KMS-11 (cell line): ENCODE measurements around the gene TCF15.

Experiments used
- H2AFZ ChIP-seq: fragments of 200-600 bp; sonication (generic); 2 replicates; pipeline ENCODE4 v1.6.1; 2016; ENCODE audit warnings: antibody characterized with exemption, mixed run types, low read depth
- H3K27ac ChIP-seq: fragments of 200-600 bp; sonication (generic); 2 replicates; pipeline ENCODE4 v1.6.1; 2016; ENCODE audit warnings: mild to moderate bottlenecking, mixed run types
- H3K27me3 ChIP-seq: fragments of 200-600 bp; sonication (generic); 2 replicates; pipeline ENCODE4 v1.6.1; 2017; ENCODE audit warnings: mild to moderate bottlenecking, low read depth, mixed run types, moderate library complexity; ENCODE audit not compliant: insufficient read depth
- H3K36me3 ChIP-seq: fragments of 200-600 bp; sonication (generic); 2 replicates; pipeline ENCODE4 v1.6.1; 2017; ENCODE audit warnings: mild to moderate bottlenecking, mixed run types; ENCODE audit not compliant: insufficient read depth
- H3K4me1 ChIP-seq: fragments of 200-600 bp; sonication (generic); 2 replicates; pipeline ENCODE4 v1.6.1; 2016; ENCODE audit warnings: mild to moderate bottlenecking, low read depth, mixed run types; ENCODE audit not compliant: poor library complexity, severe bottlenecking
- H3K4me2 ChIP-seq: fragments of 200-600 bp; sonication (generic); 2 replicates; pipeline ENCODE4 v1.7.0; 2016; ENCODE audit warnings: mild to moderate bottlenecking, mixed run types
- H3K4me3 ChIP-seq: fragments of 200-600 bp; sonication (generic); IDR thresholded peaks from 2 replicates; pipeline ENCODE4 v1.6.1; 2017; ENCODE audit warnings: low read depth, low read length, mixed read lengths; ENCODE audit not compliant: insufficient read depth
- H3K79me2 ChIP-seq: fragments of 200-600 bp; sonication (generic); 2 replicates; pipeline ENCODE4 v1.6.1; 2016; ENCODE audit warnings: low read depth, mixed run types; ENCODE audit not compliant: insufficient read depth
- H3K9ac ChIP-seq: fragments of 200-600 bp; sonication (generic); 2 replicates; pipeline ENCODE4 v1.6.1; 2016; ENCODE audit warnings: mild to moderate bottlenecking, mixed run types
- H4K20me1 ChIP-seq: fragments of 200-600 bp; sonication (generic); 2 replicates; pipeline ENCODE4 v1.6.1; 2016; ENCODE audit warnings: mild to moderate bottlenecking, mixed run types; ENCODE audit not compliant: insufficient read depth
- TF ChIP-seq, protein P1 (sequence below): fragments of 200-600 bp; sonication (generic); conservative IDR thresholded peaks from 2 replicates; pipeline ENCODE4 v1.6.1; 2017; ENCODE audit warnings: low read depth, mild to moderate bottlenecking, antibody characterized with exemption, low read length, moderate library complexity, mixed read lengths

TCF15 gene

GRCh38 chr20:573414-574296 is 36.5 kb downstream of the TCF15 start:
- H2AFZ ChIP-seq = no peak overlapping the region
- no peaks in the 10 kb centered on the region for H3K27me3 ChIP-seq
- H3K36me3 ChIP-seq = no peaks in the 10 kb centered on the region
- no peaks in the 10 kb centered on the region for H4K20me1 ChIP-seq
- no peak overlapping the region for H3K4me2 ChIP-seq
- H3K27ac ChIP-seq = no peak overlapping the region
- H3K4me1 ChIP-seq = no peaks in the 10 kb centered on the region
- no peak overlapping the region for H3K4me3 ChIP-seq
- TF ChIP-seq, protein P1, sequence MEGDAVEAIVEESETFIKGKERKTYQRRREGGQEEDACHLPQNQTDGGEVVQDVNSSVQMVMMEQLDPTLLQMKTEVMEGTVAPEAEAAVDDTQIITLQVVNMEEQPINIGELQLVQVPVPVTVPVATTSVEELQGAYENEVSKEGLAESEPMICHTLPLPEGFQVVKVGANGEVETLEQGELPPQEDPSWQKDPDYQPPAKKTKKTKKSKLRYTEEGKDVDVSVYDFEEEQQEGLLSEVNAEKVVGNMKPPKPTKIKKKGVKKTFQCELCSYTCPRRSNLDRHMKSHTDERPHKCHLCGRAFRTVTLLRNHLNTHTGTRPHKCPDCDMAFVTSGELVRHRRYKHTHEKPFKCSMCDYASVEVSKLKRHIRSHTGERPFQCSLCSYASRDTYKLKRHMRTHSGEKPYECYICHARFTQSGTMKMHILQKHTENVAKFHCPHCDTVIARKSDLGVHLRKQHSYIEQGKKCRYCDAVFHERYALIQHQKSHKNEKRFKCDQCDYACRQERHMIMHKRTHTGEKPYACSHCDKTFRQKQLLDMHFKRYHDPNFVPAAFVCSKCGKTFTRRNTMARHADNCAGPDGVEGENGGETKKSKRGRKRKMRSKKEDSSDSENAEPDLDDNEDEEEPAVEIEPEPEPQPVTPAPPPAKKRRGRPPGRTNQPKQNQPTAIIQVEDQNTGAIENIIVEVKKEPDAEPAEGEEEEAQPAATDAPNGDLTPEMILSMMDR = no peak
- H3K79me2 ChIP-seq = no peaks in the 10 kb centered on the region
- no peak overlapping the region for H3K9ac ChIP-seq

DNA sequence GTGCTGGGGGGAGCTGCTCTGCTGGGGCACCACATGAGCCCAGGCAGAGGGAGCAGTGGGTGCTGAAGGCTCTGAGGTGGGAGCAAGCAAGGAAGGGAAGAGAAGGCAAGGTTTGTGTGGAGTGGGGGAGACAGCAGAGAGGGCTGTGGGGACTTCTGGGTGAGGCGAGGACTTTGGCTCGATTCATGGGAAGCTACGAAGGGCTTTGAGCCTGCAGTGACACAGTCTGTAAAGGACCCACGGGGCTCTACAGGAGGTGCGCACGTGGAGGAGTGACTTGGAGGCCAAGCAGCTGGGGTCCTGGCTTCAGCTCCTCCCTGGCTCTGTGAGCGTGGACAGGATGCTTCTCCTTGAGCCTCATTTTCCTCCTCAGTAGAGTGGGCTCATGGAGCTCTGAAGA is 37.4 kb downstream of the TCF15 start:
- no peak overlapping the region for H3K4me3 ChIP-seq
- H3K27ac ChIP-seq = no peak overlapping the region
- H3K4me1 ChIP-seq = no peaks in the 10 kb centered on the region
- no peaks in the 10 kb centered on the region for H3K79me2 ChIP-seq
- TF ChIP-seq, protein P1 = no peak
- no peaks in the 10 kb centered on the region for H3K36me3 ChIP-seq
- H2AFZ ChIP-seq = no peak overlapping the region
- H3K4me2 ChIP-seq = no peak overlapping the region
- H3K9ac ChIP-seq = no peak overlapping the region
- H4K20me1 ChIP-seq = no peaks in the 10 kb centered on the region
- no peaks in the 10 kb centered on the region for H3K27me3 ChIP-seq

DNA sequence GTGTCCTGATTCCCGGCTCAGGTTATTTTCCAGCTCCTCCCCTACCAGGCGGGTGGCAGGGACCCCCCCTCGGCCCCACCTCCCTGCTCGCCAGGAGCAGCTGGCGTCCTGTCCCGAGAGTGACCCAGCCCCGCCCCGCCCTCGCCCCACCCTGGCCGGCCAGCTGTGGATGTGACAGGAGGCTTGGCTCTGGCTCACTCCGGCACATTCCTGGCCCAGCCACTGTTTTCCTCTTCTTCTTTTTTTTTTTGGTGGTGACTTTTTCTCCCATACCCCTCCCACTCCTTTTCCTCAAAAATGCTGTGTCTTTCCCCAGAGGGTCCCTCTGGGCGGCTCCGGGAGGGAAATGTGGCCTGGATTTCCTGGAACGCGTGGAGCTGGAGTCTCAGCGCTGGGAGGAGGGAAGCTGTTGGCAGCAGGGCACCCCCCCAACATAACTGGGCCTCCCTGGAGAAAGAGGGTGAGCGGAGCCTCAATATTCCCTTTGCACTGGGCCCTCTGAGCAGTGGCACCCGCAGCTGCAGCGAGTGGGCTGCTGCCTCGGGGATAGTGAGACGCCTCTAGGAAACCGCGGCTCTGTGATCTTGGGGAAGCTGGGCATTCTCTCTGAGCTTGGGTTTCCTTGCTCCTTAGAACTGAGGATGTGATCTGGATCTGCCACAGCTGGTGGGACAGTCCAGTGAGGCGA is 38.2 kb downstream of the TCF15 start:
- Histone ChIP-seq H3K9ac (no peak overlapping the region), H3K36me3 (no peaks in the 10 kb centered on the region), H3K4me3 (no peak overlapping the region), H3K79me2 (no peaks in the 10 kb centered on the region), H3K27me3 (no peaks in the 10 kb centered on the region), H2AFZ (no peak overlapping the region), H3K27ac (no peak overlapping the region), H3K4me2 (no peak overlapping the region), H3K4me1 (no peaks in the 10 kb centered on the region), H4K20me1 (no peaks in the 10 kb centered on the region)
- TF ChIP-seq, protein P1 = no peak

DNA sequence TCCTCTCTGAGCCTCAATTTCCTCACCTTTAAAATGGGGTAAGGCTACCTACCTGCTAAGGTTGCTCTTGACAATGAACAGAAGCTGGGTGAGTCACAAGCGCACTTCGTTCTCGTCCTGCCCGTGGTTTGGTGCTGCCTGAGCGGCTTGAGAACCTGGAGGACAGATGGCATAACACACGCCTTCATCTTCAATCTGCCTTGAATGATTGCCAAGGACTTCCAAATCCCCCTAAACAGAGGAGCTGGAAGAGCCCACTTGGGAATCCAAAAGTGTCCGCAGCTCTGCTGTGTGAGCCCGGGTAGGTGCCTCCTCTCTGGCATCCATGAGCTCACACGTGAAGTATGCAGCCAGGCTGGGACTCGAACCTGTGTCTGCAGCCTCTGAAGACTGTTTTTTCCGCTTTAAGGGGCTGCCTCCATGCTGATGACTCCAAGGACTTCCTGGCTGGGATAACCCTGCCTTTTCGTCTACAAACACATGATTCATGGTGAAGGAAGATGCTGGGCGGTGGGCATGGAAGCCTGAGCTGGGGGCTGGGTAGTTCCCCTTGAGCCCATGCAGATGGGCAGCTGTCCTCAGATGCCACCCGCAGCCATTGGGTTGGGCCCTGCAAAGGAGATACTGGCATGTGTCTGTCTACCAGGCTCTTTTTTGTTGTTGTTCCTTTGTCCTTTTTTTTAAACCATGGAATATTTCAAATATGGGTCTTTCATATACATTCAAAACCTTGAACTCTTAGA is 41.3 kb downstream of the TCF15 start:
- H3K4me3 ChIP-seq = no peak overlapping the region
- no peak overlapping the region for H3K9ac ChIP-seq
- TF ChIP-seq, protein P1 = no peak
- H4K20me1 ChIP-seq = no peaks in the 10 kb centered on the region
- H2AFZ ChIP-seq = no peak overlapping the region
- H3K79me2 ChIP-seq = no peaks in the 10 kb centered on the region
- H3K36me3 ChIP-seq = no peaks in the 10 kb centered on the region
- H3K4me2 ChIP-seq = no peak overlapping the region
- H3K4me1 ChIP-seq = no peaks in the 10 kb centered on the region
- H3K27ac ChIP-seq = no peak overlapping the region
- H3K27me3 ChIP-seq = no peaks in the 10 kb centered on the region
